HepG2 (cell line): ENCODE data around the gene LINC00632. TPM values are rescaled to one million over a fixed set of nuclear protein-coding genes. Genes with fewer than 3 reads are reported as not detected.

Source experiments
- polyA plus RNA-seq, 8 experiments: library from polyadenylated mRNA; depleted of rRNA in 3 of 8; stranded (reverse) in 7 of 8; unstranded in 1 of 8; fragments of >200 nt; fragmentation: Illumina TruSeq in 4 of 8; extraction: Trizol in 4 of 8; gene quantifications; 2 replicates each; pipeline versions ENCODE4 v1.2.1 to v1.2.3, GENCODE V29; 2011 to 2016; ENCODE audit warnings: low read depth in 4 of 8, missing spikeins in 1 of 8, mixed read lengths in 1 of 8; ENCODE audit not compliant: insufficient read depth in 1 of 8
- total RNA-seq, 5 experiments: library from RNA; depleted of rRNA; stranded (reverse); fragments of >200 nt; fragmentation: Illumina TruSeq; extraction: Trizol; gene quantifications; 2 replicates each; pipeline ENCODE4 v1.2.3, GENCODE V29; 2016; ENCODE audit warnings: low read depth in 1 of 5

LINC00632 gene
- total and polyA plus RNA-seq, 2 of the 13 experiments (the other 11 are each of a cell fraction or from before 2014, with no cell fraction given) = 0.13 TPM; not detected in 1

Other genes with a start within 250 kb of the LINC00632 start
- gene SOX3, start 204.7 kb upstream of the LINC00632 start, total RNA-seq (2016; rRNA removed; fragmentation: Illumina TruSeq; extraction: Trizol) = not detected in 2 replicates
- gene SOX3, start 204.7 kb upstream of the LINC00632 start, polyA plus RNA-seq (2011; rRNA removed) = not detected in 2 replicates